Embryonic facial prominence (tissue), 1 donor: ENCODE results near the gene LRRTM4.
"Not testable (repeated sequence)": the region's sequence is repeated elsewhere in the genome, so short reads cannot be mapped to it uniquely, and the experiment has no call there.

ENCODE experiments used
- DNase-seq: peaks from one replicate; pipeline ENCODE4 v3.0.0-alpha.2; 2016; ENCODE audit errors: extremely low spot score

The LRRTM4 gene

DNA sequence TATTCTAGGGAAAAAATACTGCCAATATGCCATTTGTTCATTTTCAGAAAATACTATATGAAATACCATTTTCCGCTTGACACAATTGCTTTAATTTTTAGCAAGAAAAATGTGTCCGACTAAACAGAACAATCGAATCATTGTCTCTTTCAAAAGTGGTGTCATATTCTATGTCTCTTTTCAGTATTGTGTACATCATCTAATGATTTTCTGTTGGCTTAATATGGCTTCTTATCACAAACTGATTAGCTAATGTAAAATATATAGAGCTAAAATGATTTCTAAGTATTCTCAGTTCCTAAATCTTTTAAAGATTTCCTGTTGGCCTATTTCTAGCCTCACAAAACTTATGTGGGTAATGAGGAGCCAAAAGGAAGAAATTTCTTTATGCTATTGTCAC lies 436.6 kb downstream of the LRRTM4 start:
- no peak for DNase-seq

DNA sequence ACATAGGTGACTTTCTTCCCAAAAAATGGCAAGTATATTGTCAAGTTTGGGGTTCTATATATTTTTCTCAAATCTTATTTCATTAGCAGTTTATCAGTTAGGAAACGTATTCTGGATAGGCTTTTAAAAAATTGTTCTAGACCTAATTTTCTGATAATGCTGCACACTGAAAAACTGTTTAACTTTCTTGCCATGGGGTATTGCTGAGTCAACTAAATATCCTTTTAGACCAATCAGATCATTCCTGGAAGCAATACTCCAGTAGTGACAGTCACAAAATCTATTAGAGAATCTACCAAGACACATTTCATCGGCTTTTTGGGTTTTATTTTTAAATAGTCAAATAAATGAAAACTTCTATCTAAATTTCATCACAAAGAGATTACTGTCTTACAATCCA lies 440.6 kb downstream of the LRRTM4 start:
- no peak for DNase-seq

DNA sequence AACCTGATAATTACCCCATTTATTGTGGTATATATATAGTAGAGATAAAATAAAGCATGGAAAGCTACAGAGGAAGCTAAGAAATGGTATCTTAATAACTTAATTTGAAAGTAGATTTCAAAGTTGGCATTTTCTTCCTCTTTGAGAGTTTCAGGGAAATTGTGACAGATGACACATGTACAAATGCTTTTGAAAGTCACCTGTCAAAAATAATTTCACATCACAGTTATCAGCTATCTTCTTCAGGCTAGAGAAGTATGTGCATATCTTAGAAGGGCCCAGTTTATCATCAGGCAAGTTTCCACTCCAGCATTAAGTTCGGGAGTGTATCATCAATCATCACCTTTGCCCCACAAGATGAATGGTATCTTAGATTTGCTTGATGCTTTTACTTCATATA lies 457.9 kb downstream of the LRRTM4 start:
- DNase-seq: no peak

DNA sequence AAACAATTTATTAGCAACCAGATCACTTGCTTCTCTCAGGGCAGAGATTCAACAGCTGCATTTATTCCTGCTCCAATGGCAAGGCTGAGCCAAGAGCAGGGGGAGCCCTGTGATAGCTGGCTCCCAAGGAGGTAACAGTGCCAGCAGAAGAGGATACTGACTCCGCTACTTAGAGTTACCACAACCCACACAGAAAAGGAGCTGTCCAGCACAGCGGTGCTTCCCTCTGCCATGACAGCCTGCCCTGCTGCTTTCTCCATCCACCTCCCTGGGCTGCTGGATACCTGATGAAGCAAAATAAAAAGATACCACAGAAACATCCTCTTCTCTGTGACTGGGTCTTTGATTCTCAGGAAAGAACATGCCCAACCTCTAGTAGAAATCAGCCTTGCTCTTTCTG lies 467.2 kb downstream of the LRRTM4 start:
- DNase-seq: no peak

DNA sequence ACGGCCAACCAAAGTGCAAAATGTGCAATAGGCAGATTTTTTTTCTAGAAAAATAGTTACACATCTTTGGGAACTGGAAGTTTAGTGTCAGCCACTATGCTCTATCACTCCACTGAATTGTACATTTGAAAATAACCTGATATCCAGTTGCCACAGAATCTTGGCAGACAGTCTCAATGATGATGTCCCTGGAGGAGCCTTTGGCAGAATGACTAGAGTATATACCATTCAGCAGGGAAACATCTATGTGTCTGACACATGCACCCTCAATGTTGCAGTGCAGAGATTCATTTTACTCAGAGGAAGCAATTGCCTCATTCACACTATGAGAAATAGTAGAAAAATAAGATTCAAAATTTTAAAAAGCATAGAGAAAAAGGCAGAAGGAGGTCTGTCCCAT lies 475.8 kb downstream of the LRRTM4 start:
- no peak for DNase-seq

DNA sequence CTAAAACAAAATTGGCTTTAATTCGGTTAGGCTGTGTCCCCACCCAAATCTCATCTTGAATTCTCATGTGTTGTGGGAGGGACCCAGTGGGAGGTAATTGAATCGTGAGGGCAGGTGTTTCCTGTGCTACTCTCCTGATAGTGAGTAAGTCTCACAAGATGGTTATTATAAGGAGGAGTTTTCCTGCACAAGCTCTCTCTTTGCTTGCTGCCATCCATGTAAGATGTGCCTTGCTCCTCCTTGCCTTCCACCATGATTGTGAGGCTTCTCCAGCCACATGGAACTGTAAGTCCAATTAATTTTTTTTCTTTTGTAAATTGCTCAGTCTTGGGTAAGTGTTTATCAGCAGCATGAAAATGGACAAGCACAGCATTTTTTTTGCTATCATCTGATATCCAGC lies 476.7 kb downstream of the LRRTM4 start:
- DNase-seq: not testable (repeated sequence)

DNA sequence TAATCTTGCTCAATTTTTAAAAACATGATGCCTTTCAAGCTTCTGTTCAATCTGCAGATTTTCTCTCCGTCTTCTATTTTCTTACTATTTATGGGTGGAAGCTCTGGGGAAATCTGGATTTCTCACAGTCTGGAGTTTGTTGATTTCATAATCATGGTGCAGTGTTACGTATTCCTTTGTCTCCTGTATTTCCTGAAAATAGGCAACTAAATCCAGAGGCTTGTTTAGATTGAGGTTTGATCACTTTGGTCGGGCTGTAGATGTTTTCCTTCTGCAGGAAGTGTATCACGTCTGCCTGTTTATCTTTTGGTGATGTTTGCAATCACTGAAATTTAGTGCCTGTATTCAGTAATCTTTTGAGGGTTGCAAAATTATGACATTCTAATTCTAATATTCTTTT lies 487.7 kb downstream of the LRRTM4 start:
- no peak for DNase-seq

DNA sequence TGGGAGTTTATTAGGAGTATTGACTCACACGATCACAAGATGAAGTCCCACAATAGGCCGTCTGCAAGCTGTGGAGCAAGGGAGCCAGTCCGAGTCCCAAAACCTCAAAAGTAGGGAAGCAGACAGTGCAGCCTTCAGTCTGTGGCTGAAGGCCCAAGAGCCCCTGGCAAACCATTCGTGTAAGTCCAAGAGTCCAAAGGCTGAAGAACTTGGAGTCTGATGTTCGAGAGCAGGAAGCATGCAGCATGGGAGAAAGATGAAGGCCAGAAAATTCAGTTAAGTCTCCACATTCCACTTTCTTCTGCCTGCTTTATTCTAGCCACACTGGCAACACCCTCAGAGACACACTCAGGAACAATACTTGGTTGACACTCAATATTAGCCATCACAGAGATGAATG lies 492.9 kb downstream of the LRRTM4 start:
- not testable (repeated sequence) for DNase-seq

DNA sequence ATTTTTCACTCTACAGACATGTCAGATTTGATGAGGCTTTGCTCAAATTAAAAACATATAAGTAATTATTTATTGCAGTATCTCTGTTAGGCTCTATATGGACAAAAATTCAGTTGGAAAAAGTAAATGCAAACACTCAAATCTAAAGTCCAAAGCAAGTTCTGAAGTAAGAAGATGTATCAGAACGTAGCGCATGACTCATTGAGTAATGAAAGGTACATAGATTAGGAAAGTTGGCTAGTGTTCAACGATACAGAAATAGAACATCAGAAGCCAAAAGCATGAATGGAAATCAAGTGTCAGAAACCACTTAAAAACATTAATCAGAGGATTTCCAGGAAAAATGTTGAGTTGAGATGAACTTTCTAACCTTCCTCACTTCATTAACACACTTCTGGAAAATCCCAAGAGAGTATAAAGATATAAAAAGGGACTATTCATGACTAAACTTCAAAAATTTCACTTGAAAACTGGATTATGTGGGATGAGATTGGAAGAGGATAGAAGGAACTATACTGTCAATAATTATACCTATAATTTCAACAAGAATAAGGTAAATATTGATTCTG lies 494.1 kb downstream of the LRRTM4 start:
- no peak for DNase-seq

DNA sequence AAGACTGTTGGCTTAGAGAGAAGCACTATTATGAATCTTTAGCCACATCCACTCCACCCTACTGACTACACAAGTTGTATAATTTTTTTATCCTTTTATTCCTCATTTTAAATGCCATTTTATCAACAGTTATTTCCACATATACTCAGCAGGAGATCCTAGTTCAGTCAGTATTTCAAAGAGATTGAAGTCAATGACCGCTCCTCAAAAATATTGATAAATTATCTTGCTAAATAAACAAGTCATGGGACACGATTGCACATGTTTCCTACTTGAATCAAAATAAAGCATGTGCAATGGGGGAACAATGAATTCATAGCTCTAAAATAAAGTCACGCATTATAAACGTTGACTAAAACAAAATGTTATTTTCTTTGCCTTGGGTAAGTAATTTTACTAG lies 496.5 kb downstream of the LRRTM4 start:
- DNase-seq: no peak

DNA sequence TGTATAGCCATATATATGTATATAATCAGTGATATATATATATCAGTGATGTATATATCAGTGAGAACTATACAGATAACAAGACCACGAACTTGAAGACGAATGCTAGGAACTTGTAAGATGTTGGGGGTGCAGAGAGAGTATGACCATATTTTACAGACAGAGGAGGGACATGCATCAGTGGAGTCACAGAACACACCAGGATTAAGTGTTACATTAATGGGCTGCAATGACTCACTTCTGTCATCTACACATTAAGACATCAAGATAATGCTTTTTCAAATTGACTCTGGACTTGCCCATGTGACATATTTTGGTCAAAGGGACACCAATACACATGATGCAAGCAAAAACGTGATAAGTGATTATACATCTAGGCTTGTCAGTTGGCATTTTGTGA lies 501.0 kb downstream of the LRRTM4 start:
- no peak for DNase-seq

DNA sequence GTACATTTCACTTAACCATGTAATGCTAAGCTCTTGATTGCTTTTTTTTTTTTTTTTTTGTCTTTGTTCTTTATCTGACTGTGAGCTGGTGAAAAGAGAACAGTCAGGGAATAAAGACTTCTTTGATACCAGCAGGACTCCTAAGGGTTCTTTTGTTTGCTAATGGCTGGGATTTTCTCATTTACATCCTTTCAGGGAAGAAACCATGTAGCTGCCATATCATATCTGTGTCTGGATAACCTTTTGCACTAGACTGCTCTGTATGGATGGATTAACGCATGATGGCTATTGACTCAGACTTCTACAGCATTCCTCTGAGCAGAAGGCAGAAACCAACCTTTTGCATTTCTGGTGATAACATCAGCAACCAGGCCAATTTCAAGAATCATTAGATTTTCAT lies 504.0 kb downstream of the LRRTM4 start:
- no peak for DNase-seq

DNA sequence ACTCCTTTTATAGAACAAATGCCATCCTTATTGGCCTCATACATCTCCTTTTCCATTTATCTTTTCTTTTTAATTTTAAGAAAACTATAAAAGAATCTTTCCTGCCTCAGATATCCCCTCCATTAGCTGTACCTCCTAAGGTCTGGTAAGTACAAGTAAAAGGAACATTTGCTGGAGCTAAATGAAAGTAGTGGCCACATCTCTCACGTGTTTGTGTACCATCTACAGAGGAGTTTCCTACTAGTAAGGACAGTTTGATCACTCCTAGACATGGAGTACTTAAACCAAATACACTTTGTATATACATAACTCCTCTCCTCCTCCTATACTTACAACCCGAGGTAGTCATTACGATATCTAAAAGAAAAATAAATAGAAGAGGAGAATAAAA lies 504.8 kb downstream of the LRRTM4 start:
- no peak for DNase-seq

DNA sequence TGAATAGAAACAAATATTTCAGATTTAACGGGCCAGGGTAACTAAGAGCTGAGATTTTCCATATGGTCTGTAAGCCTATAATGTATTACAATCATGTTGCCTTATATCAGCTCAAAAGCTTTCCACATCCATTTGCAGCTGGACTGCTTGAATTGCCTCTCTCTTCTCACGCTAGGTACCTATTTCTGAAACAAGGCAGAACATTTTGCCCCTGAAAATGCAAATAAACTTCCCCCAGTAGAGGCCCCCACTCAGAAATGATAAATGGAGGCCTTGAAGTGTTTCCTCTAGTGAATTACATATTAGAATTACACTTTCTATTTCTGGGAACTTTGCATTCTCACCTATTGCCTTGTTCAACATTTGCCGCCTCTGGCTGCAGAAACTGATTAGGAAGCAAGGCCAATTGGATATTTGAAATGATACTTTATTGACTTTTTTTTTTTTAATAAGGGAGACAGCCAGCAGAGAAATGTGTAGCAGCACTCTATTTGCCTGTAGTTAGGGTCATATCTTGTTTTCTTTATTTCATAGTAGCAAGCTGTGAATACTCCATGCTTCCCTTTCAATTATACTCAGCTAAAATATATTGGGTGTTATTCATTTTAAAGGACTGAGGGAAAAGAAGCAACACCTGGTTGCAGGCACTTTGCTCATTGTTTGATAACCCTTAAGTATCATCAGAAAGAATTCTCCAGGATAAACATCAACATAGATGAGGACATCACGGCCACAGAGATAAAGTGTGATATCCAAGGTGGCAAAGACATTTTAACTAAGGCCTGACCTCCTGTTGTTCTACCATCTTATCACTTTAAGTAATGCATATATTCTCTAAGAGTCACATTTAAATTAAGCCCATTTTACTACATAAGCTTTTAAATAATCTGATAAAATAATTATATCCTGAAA lies 505.5 kb downstream of the LRRTM4 start:
- no peak for DNase-seq

DNA sequence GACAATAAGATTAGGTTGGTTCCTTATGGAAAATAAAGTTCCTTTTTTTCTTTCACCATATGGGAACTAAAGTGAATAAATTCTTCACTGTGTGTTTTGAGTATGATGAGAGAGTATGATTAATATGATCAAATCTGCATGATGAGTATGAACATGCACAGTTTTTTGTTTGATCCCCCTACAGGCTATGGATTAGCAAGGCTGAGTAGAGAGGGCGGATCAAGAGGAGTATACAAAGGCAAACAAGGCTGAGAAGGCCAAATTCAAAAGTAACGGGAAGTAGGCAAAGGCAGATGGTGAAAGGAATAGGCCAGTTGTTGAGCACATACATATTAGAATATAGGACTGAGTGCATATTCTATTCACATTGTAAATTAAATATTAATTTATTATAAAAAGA lies 508.2 kb downstream of the LRRTM4 start:
- DNase-seq: no peak

DNA sequence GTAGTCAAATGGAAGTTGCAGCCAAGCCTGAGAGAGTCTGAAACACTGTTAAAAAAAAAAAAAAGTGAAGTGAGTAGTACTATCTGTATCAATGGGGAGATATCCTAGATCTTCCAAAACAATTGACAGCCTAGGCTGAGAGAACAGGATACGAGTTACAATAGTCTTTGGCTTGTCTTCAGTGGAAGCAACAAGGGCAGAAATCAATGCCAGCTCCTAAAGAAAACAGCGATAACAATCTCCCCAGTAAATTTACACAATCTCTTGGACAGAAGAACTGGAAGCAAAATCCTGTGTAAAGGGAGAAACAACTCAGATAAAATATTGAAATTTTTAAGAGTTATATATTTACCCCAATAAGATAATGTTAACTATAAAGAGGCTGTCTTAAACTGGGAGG lies 508.7 kb downstream of the LRRTM4 start:
- DNase-seq: no peak

DNA sequence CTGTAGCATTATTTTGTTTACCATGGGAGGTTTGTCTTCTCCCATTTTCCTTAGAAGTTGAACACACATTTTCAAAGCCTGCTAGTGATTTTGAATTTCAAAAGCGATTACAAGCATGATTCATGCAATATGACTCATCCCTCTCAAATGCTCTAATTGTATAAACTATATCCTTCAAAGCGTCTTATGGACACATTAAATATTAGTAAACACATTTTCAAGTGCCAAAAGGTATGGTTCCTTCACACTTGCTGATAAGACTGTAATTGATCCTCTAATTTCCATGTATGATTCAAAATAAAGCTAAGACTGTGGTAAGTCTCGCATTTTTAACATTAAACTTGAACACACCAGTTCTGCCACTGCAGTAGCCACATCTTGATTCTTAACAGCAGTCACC lies 512.9 kb downstream of the LRRTM4 start:
- DNase-seq: no peak

DNA sequence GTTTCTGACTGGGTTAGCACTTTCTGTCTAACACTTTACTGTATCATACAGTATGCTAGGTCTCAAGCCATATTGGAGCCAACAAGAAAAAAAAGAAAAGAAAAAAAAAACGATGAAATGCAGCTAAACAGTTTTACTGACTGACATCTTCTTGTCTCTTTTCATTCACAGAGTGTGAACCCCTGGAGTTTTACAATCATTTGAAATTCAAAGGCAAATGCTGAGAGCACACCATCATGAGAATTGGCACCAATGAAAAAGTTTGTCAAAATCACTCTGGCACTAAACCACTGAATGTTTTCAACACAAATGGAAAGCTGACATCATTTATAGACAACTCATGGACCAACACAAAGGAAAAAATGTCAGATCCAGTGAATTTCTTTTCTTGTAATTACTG lies 513.3 kb downstream of the LRRTM4 start:
- DNase-seq: no peak

DNA sequence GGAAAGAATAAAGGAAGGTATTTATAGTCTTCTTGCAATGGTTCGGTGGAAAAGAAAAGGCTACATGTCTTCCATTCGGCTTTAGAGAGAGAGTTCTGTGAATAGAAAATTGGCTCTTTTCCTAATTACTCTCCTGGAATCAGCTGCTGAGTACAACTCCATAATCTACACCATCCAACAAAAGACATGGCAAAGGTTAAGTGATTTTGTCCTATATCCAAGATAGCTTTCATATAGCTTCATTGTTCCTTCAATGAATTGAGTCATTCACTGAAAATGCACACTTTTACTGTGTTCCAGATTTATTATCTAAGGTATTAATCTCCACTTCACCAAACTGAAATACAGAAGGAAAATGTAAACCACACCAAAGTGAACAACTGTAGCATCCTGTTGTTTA lies 514.5 kb downstream of the LRRTM4 start:
- no peak for DNase-seq

DNA sequence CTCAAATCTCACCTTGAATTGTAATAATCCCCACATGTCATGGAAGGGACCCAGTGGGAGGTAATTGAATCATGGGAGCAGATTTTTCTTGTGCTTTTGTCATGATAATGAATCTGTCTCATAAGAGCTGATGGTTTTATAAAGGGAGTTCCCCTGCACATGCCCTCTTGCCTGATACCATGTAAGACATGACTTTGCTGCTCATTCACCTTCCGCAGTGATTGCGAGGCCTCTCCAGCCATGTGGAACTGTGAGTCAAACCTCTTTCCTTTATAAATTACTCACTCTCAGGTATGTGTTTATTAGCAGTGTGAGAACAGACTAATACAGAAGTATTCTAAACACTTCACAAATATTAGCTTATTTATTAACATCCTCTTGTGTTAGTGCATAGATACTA lies 516.7 kb downstream of the LRRTM4 start:
- DNase-seq: no peak

DNA sequence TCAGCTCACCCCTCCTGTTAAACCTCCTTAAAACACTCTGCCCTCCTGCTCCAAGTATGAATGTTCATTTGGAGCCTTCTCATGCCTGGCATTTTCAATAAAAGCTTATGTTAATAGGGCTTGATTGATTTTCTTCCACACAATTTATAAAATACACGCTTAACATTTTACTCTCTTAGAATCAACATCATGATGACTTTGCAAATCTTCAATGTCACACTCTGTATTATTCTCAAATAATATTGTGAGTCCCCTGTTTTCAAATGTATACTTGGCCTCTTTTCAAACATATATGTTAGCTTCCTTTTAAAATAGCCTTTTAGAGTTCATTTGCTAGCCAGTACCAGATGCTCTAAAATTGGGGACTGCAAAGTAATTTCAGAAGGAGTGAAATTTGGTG lies 520.3 kb downstream of the LRRTM4 start:
- DNase-seq: no peak

DNA sequence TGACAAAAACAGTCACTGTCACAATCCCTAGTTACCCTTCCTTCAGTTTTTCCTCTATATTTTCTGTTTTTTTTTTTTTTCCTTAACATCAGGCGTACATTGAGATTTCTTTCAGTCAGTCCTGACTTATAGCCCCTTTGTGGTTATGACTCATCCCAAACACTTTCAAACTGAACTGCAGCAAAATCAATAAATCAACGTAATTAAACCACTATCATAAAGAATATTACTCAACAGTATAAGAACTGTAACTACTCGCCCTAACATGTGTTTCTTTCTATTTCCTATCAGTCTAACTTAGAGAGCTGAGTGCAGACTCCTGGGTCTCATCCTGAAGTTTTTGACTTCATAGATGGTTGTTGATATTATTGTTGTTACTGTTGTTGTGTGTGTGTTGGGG lies 523.5 kb downstream of the LRRTM4 start:
- no peak for DNase-seq

DNA sequence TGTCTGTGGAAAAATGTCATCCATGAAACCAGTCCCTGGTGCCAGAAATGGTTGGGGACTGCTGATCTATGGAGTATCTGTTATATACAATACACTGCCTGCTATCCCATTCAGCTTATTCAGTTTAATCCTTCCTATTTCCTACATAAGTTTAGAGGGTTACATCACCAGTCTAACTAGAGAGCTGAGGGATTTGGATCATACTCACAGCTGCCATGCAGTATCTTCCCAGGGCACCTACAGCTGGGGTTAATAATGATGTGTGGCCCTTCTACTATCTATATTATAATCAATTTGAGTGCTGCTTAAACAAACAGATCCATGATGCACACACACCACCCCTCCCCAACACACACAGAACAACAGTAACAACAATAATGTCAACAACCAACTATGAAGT lies 524.0 kb downstream of the LRRTM4 start:
- DNase-seq: no peak

DNA sequence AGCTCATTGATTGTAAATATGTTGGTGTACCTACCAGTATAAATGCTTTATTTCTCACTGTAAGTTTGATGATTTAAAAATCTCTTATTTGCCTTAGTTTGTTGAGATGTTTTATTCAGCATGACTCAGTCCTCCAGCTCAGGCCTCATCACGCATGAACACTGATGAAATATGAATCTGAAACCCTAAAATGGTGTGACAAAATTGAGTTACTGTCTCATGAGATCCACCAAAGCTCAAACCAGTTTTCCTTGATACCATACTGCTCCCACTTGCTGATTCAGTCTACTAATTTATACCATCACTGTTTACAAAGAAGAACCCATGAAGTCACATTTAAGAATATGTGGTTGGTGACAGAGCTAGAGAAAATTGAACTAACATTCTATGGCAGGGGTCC lies 524.9 kb downstream of the LRRTM4 start:
- no peak for DNase-seq
